GM12874 (cell line): Measurements from ENCODE around the gene EGFL6.
A peak's percentile ranks its signal among the peaks of the same experiment; 100 is the strongest.

Experiments used
- CTCF ChIP-seq: IDR thresholded peaks from 2 replicates; pipeline ENCODE4 v1.5.1; 2011; ENCODE audit warnings: low read depth, mild to moderate bottlenecking, control low read depth, low read length, moderate library complexity; ENCODE audit not compliant: insufficient read depth

Gene EGFL6

DNA sequence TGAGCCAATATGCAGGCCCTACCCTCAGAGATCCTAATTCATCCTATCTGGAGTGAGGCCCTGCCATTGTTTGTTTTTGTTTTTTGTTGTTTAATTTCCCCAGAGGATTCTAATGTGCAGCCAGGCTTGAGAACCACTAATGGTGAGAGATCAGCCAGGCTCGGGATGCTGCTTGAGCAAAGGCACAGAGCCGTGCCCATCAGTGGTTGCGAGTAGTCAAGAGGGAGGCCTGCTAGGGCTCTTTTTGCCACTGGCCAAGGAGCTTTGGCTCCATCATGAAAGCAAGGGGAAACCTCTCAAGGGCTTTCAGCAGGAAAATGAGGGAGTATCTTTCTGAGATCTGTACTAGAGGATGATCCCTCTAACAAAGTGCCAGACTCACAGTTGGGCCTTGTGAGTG lies 86.3 kb downstream of the EGFL6 start:
- TF ChIP-seq CTCF = no peak

- peak; percentile 21; the same call in 1 of the 2 replicates for TF ChIP-seq CTCF
Measured at GRCh38 chrX:13658602-13659001, 89.2 kb downstream of the EGFL6 start.

DNA sequence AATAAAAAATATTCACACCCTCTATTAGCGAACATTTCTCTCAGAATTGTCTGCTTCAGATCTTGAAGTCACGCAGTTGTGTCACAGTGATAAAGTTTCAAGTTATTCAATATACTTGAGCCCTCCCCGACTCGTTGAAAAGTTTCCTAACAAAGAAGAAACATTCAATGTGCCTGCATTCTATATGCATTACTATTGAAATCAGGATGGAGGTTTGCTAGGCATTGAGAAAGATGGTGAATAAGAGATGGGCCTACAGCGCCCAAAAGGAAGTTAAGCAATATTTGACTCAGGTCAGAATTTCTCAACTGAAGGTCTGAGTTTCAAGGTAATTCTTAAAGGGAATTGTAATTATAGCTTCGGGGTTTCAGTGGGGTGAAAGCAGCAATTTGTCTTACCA lies 89.7 kb downstream of the EGFL6 start:
- TF ChIP-seq CTCF = no peak

DNA sequence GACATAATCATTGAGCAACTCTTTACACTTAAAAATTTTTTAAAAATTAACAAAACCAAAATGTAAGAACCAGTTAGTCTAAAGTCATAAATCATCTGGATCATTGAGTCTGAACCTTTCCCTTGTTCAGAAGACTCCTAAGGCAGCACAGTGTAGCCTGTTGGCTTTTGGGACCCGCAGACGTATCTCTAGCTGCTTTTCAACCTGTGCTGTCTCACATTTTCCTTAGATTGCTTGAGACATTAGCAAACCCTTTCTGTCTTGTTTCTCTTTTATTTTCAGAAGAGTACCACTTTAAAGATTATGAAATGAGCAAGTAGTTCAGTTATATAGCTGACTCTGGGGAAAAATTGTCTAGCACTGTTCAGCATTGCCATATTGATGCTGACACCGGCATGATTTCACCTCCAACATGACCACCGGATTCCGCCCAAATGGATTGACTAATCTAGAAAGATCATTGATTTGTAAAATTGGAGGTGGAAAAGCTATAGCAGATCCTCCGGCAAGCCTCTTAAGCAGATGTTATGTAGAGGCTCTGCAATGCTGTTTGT lies 92.4 kb downstream of the EGFL6 start:
- TF ChIP-seq CTCF = no peak

- TF ChIP-seq CTCF = no peak
Measured at GRCh38 chrX:13662355-13662791, 93.0 kb downstream of the EGFL6 start.

- TF ChIP-seq CTCF = no peak
Measured at GRCh38 chrX:13664020-13664419, 94.6 kb downstream of the EGFL6 start.

DNA sequence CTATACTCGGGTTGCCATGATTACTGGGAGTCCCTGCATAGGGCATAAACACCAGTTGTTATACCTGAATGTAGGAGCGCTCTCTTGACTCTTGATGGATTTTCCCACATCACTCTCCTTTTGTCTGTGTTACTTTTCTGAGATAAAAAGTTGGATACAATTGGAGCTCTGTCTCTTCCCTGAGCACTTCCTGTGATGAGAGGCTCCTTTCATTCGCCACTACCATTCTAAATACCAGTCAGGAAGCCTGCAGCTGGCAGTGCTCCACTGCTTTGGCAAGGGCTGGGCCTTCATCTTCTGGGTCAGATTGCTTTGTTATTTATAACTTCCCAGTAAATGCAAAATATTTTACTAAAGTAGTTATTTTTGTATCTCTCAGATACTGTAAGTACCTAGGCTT lies 97.4 kb downstream of the EGFL6 start:
- no peak for TF ChIP-seq CTCF
